Posterior cingulate gyrus (tissue), 11 donors: ENCODE measurements around the gene AK9.
A peak's percentile ranks its signal among the peaks of the same experiment; 100 is the strongest.

Source experiments
- DNase-seq, 10 donors: peaks; one replicate each; pipeline versions ENCODE4 v3.0.0 to v3.0.0-alpha.2; 2020 to 2021; ENCODE audit warnings: mixed read lengths in 3 of 10
- intact Hi-C: fragments of 100-400 bp; cut with DNase I; formaldehyde crosslinking; loops from one replicate; pipeline ENCODE4 v1.15.1; 2023

AK9 gene

GRCh38 chr6:109486068-109486467, 204.9 kb downstream of the AK9 start:
- intact Hi-C loops = no loop called here
- no peak for DNase-seq

GRCh38 chr6:109485266-109485935, 205.6 kb downstream of the AK9 start:
- DNase-seq = no peak
- intact Hi-C loops = no loop called here

- no peak for DNase-seq
- intact Hi-C loops = no loop called here
Measured at GRCh38 chr6:109484122-109484521, 206.9 kb downstream of the AK9 start.

- no peak for DNase-seq
- intact Hi-C loops = loop anchor here (2.0 kb wide), 1 partner anchor 43 kb away; the partner anchor contains the start of genes PPIL6 and SMPD2
Measured at GRCh38 chr6:109483735-109484057, 207.3 kb downstream of the AK9 start.

- intact Hi-C loops = loop anchor here (2.0 kb wide), 1 partner anchor 42 kb away; the partner anchor contains the start of genes PPIL6 and SMPD2
- peak; percentile 76 to 99 (median 88) for DNase-seq
Measured at GRCh38 chr6:109482905-109483734, 207.9 kb downstream of the AK9 start, which contains the start of gene ZBTB24. TSS of gene ZBTB24 (minus strand) at chr6:109483219. CDS start at chr6:109482026, 1,193 bp downstream.

GRCh38 chr6:109480993-109481480, 210.0 kb downstream of the AK9 start:
- no peak for DNase-seq
- intact Hi-C loops = no loop called here

- no peak for DNase-seq
- intact Hi-C loops = no loop called here
Measured at GRCh38 chr6:109478841-109479624, 212.0 kb downstream of the AK9 start.

- no peak for DNase-seq
- intact Hi-C loops = no loop called here
Measured at GRCh38 chr6:109478222-109478805, 212.7 kb downstream of the AK9 start.

GRCh38 chr6:109477725-109478124, 213.3 kb downstream of the AK9 start:
- intact Hi-C loops = no loop called here

GRCh38 chr6:109477184-109477583, 213.8 kb downstream of the AK9 start:
- DNase-seq = no peak
- intact Hi-C loops = no loop called here

More at GRCh38 chr6:109477725-109478124, 213.3 kb downstream of the AK9 start:
- no peak for DNase-seq

- intact Hi-C loops = no loop called here
- DNase-seq = no peak
Measured at GRCh38 chr6:109475625-109476024, 215.4 kb downstream of the AK9 start.

GRCh38 chr6:109474995-109475394, 216.0 kb downstream of the AK9 start:
- intact Hi-C loops = no loop called here
- DNase-seq = no peak

- no peak for DNase-seq
- intact Hi-C loops = no loop called here
Measured at GRCh38 chr6:109473120-109473519, 217.9 kb downstream of the AK9 start.

- intact Hi-C loops = no loop called here
- DNase-seq = peak in 6 of 10 donors; percentile 25 to 93 (median 70)
Measured at GRCh38 chr6:109472132-109472995, 218.6 kb downstream of the AK9 start.

- no peak for DNase-seq
- intact Hi-C loops = no loop called here
Measured at GRCh38 chr6:109471105-109471810, 219.7 kb downstream of the AK9 start.

GRCh38 chr6:109469591-109470189, 221.3 kb downstream of the AK9 start:
- intact Hi-C loops = no loop called here
- no peak for DNase-seq

- intact Hi-C loops = no loop called here
- DNase-seq = no peak
Measured at GRCh38 chr6:109467696-109468095, 223.3 kb downstream of the AK9 start.

- DNase-seq = no peak
- intact Hi-C loops = no loop called here
Measured at GRCh38 chr6:109466212-109466923, 224.6 kb downstream of the AK9 start.
